HG02973 (cell line): ENCODE measurements around the gene LZTS2.

Experiments
- ATAC-seq: cut with Tn5 transposase; IDR thresholded peaks from one replicate; pipeline ENCODE4 v1.9.1; 2021; ENCODE audit warnings: moderate library complexity; ENCODE audit not compliant: unreplicated experiment

Gene LZTS2

GRCh38 chr10:101050208-101051069, 50.8 kb downstream of the LZTS2 start:
- ATAC-seq: no peak

- no peak for ATAC-seq
Measured at GRCh38 chr10:101052285-101052684, 52.7 kb downstream of the LZTS2 start.

- no peak for ATAC-seq
Measured at GRCh38 chr10:101053516-101053915, 53.9 kb downstream of the LZTS2 start.

- ATAC-seq: no peak
Measured at GRCh38 chr10:101054351-101054750, 54.7 kb downstream of the LZTS2 start.

GRCh38 chr10:101054876-101055275, 55.3 kb downstream of the LZTS2 start:
- ATAC-seq: no peak

DNA sequence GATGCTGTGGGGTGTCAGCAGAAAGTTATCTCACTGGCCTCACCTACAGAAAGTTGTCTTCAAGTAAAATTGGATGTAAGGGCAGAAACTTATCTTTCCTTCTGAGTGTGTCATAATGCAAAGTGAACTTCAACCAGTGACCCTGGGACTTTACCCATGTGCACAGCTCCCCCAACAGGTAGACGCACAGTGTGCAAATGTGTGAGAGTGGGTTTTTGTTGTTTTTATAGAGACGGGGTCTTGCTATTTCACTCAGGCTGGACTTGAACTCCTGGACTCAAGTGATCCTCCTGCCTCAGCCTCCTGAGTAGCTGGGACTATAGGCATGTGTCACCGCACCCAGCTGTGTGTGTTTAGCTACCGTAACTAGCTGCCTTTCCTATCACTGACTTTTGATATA, 55.8 kb downstream of the LZTS2 start:
- no peak for ATAC-seq

- ATAC-seq: no peak
Measured at GRCh38 chr10:101056365-101057151, 57.0 kb downstream of the LZTS2 start.
